ENCODE measurements around the gene ZNF627.

- TF ChIP-seq CTCF (IDR thresholded peaks at IDR 0.05) (no peak), POLR2A (IDR thresholded peaks at IDR 0.05) (no peak)
Measured at GRCh38 chr19:11547929-11548700, 49.2 kb upstream of the ZNF627 start.
